CD4-positive, CD25-positive, alpha-beta regulatory T cell (primary cell): ENCODE measurements around the gene PXT1. TPM values are rescaled to one million over a fixed set of nuclear protein-coding genes. Genes with fewer than 3 reads are reported as not detected.

ENCODE experiments used
- ATAC-seq, 2 donors: fragments of 150-1000 bp; cut with Tn5 transposase; one replicate each; pipeline ENCODE4 v1.10.0; 2021; ENCODE audit warnings: low read depth in 2 of 2, moderate number of reproducible peaks in 2 of 2, moderate library complexity in 1 of 2
- DNase-seq, 3 donors: peaks; one replicate each; pipeline versions ENCODE4 v3.0.0 to v3.0.0-alpha.2; 2012 to 2022; ENCODE audit warnings: mixed read lengths in 1 of 3
- H3K27ac ChIP-seq: one replicate; pipeline ENCODE4 v1.7.0; 2013; ENCODE audit warnings: mild to moderate bottlenecking, low read length; ENCODE audit not compliant: insufficient read depth, poor library complexity, severe bottlenecking
- H3K27me3 ChIP-seq: one replicate; pipeline ENCODE4 v1.7.0; 2013; ENCODE audit warnings: low read length; ENCODE audit not compliant: control insufficient read depth, insufficient read depth
- H3K36me3 ChIP-seq: one replicate; pipeline ENCODE4 v1.7.0; 2013; ENCODE audit warnings: mild to moderate bottlenecking, low read length, moderate library complexity; ENCODE audit not compliant: control insufficient read depth, insufficient read depth
- H3K4me1 ChIP-seq: 2 replicates; pipeline ENCODE4 v1.7.0; 2013; ENCODE audit warnings: mild to moderate bottlenecking, low read length; ENCODE audit not compliant: insufficient read depth, control insufficient read depth, poor library complexity, severe bottlenecking
- H3K4me3 ChIP-seq: one replicate; pipeline ENCODE4 v1.7.0; 2013; ENCODE audit warnings: low read depth, mild to moderate bottlenecking, low read length, moderate library complexity
- H3K9me3 ChIP-seq, 2 experiments: 1 replicate in 1 of 2; 2 replicates in 1 of 2; pipeline ENCODE4 v1.7.0; 2013; ENCODE audit warnings: low read length in 2 of 2, mild to moderate bottlenecking in 1 of 2, moderate library complexity in 1 of 2; ENCODE audit not compliant: control insufficient read depth in 2 of 2
- H3K27ac Mint-ChIP-seq, 3 donors: one replicate each; pipeline ENCODE4 v1.8.0; 2020 to 2022; ENCODE audit warnings: mild to moderate bottlenecking in 3 of 3, mixed read lengths in 3 of 3, moderate library complexity in 2 of 3
- H3K27me3 Mint-ChIP-seq: one replicate; pipeline ENCODE4 v1.8.0; 2022; ENCODE audit warnings: mild to moderate bottlenecking, mixed read lengths
- H3K36me3 Mint-ChIP-seq: one replicate; pipeline ENCODE4 v1.8.0; 2020; ENCODE audit warnings: mixed read lengths
- H3K4me1 Mint-ChIP-seq, 4 donors: one replicate each; pipeline ENCODE4 v1.8.0; 2020 to 2022; ENCODE audit warnings: mixed read lengths in 4 of 4, mild to moderate bottlenecking in 1 of 4
- H3K4me3 Mint-ChIP-seq, 4 donors: one replicate each; pipeline ENCODE4 v1.8.0; 2020 to 2022; ENCODE audit warnings: mild to moderate bottlenecking in 4 of 4, mixed read lengths in 4 of 4, moderate library complexity in 3 of 4
- H3K9me3 Mint-ChIP-seq, 7 donors: one replicate each; pipeline ENCODE4 v1.8.0; 2020 to 2022; ENCODE audit warnings: mixed read lengths in 7 of 7, mild to moderate bottlenecking in 3 of 7, moderate library complexity in 2 of 7
- polyA plus RNA-seq, 4 donors: library from polyadenylated mRNA; unstranded; fragments of 300-500 nt; fragmentation: Illumina TruSeq; gene quantifications; one replicate each; pipeline ENCODE4 v1.2.3, GENCODE V29; 2021
- total RNA-seq: library from RNA; stranded (reverse); gene quantifications from one replicate; pipeline ENCODE4 v1.2.3, GENCODE V29; 2022

PXT1 gene
- total RNA-seq (0.37 TPM), polyA plus RNA-seq (under 1 TPM in 2 of 4 donors, not detected in 2; 0.08 to 0.09 TPM)

GRCh38 chr6:36442671-36443470 lies at the start of gene PXT1, which contains the start of gene KCTD20:
Gene PXT1, minus strand, starts transcription at chr6:36442854. Its CDS starts 16,772 bp downstream, at chr6:36426082.
Gene KCTD20, plus strand, starts transcription at chr6:36443000. Its CDS starts 27,098 bp downstream, at chr6:36470098.
- Mint-ChIP-seq H3K9me3 (peaks cover 0 to 4% (median 0%) of the 10 kb centered on the region in 7 donors), H3K36me3 (no peaks in the 10 kb centered on the region), H3K27me3 (no peaks in the 10 kb centered on the region), H3K27ac (peak within 1 kb of the TSS; percentile 96 to 98 (median 98)), H3K4me3 (peak within 1 kb of the TSS; percentile 92 to 99 (median 97)), H3K4me1 (peaks cover 28 to 63% (median 45%) of the 10 kb centered on the region in 4 donors)
- Histone ChIP-seq H3K36me3 (no peaks in the 10 kb centered on the region), H3K4me3 (peak within 1 kb of the TSS; percentile 89), H3K27me3 (no peaks in the 10 kb centered on the region), H3K9me3 (no peaks in the 10 kb centered on the region), H3K4me1 (peaks cover 51% of the 10 kb centered on the region), H3K27ac (peak within 1 kb of the TSS; percentile 86)
- DNase-seq (peak; percentile 75 to 92 (median 83)), ATAC-seq (peak; percentile 88)

- ATAC-seq (no peak), DNase-seq (no peak)
- Histone ChIP-seq H3K4me3 (no peak overlapping the region), H3K27me3 (no peaks in the 10 kb centered on the region), H3K9me3 (no peaks in the 10 kb centered on the region), H3K27ac (no peak overlapping the region), H3K4me1 (peaks cover 13% of the 10 kb centered on the region), H3K36me3 (peaks cover 71% of the 10 kb centered on the region)
- no peak overlapping the region for H3K4me3 Mint-ChIP-seq
- H3K27ac Mint-ChIP-seq, result peak overlapping the region; percentile 41 to 92 (median 63)
- H3K9me3 Mint-ChIP-seq, result no peaks in the 10 kb centered on the region
- peaks cover 7 to 43% (median 29%) of the 10 kb centered on the region in 4 donors for H3K4me1 Mint-ChIP-seq
- peaks cover 66% of the 10 kb centered on the region for H3K36me3 Mint-ChIP-seq
- no peaks in the 10 kb centered on the region for H3K27me3 Mint-ChIP-seq
These were observed 49.4 kb upstream of the PXT1 start for GRCh38 chr6:36492092-36492491.

- DNase-seq, result no peak
- ATAC-seq, result no peak
- no peak overlapping the region for H3K4me3 Mint-ChIP-seq
- peaks cover 13% of the 10 kb centered on the region for H3K4me1 ChIP-seq
- H3K4me3 ChIP-seq, result no peak overlapping the region
- H3K36me3 ChIP-seq, result peaks cover 70% of the 10 kb centered on the region
- H3K4me1 Mint-ChIP-seq, result peaks cover 7 to 45% (median 29%) of the 10 kb centered on the region in 4 donors
- no peaks in the 10 kb centered on the region for H3K27me3 Mint-ChIP-seq
- no peaks in the 10 kb centered on the region for H3K27me3 ChIP-seq
- H3K36me3 Mint-ChIP-seq, result peaks cover 65% of the 10 kb centered on the region
- H3K9me3 Mint-ChIP-seq, result no peaks in the 10 kb centered on the region
- no peaks in the 10 kb centered on the region for H3K9me3 ChIP-seq
- no peak overlapping the region for H3K27ac ChIP-seq
- H3K27ac Mint-ChIP-seq, result peak overlapping the region in 1 of 3 donors; percentile 63
These were observed 48.8 kb upstream of the PXT1 start for GRCh38 chr6:36491378-36491965.

- H3K27me3 Mint-ChIP-seq, result no peaks in the 10 kb centered on the region
- no peak for DNase-seq
- no peak overlapping the region for H3K27ac ChIP-seq
- peaks cover 8% of the 10 kb centered on the region for H3K4me1 ChIP-seq
- no peak for ATAC-seq
- no peaks in the 10 kb centered on the region for H3K9me3 Mint-ChIP-seq
- H3K4me3 Mint-ChIP-seq, result no peak overlapping the region
- H3K4me3 ChIP-seq, result no peak overlapping the region
- H3K36me3 Mint-ChIP-seq, result peaks cover 63% of the 10 kb centered on the region
- H3K27ac Mint-ChIP-seq, result no peak overlapping the region
- H3K27me3 ChIP-seq, result no peaks in the 10 kb centered on the region
- H3K4me1 Mint-ChIP-seq, result peaks cover 11 to 40% (median 26%) of the 10 kb centered on the region in 4 donors
- H3K9me3 ChIP-seq, result no peaks in the 10 kb centered on the region
- H3K36me3 ChIP-seq, result peaks cover 69% of the 10 kb centered on the region
These were observed 46.8 kb upstream of the PXT1 start for GRCh38 chr6:36489426-36489825.

- H3K4me3 Mint-ChIP-seq, result no peak overlapping the region
- H3K4me1 Mint-ChIP-seq, result peaks cover 12 to 30% (median 17%) of the 10 kb centered on the region in 4 donors
- no peaks in the 10 kb centered on the region for H3K27me3 ChIP-seq
- H3K9me3 Mint-ChIP-seq, result no peaks in the 10 kb centered on the region
- no peaks in the 10 kb centered on the region for H3K4me1 ChIP-seq
- no peaks in the 10 kb centered on the region for H3K27me3 Mint-ChIP-seq
- H3K36me3 Mint-ChIP-seq, result peaks cover 57% of the 10 kb centered on the region
- H3K27ac Mint-ChIP-seq, result peak overlapping the region in 2 of 3 donors; percentile 58 to 69
- H3K9me3 ChIP-seq, result no peaks in the 10 kb centered on the region
- H3K4me3 ChIP-seq, result no peak overlapping the region
- ATAC-seq (no peak), DNase-seq (no peak)
- peaks cover 58% of the 10 kb centered on the region for H3K36me3 ChIP-seq
- H3K27ac ChIP-seq, result no peak overlapping the region
These were observed 45.6 kb upstream of the PXT1 start for GRCh38 chr6:36488221-36488620.

GRCh38 chr6:36487698-36488097 lies 45.0 kb upstream of the PXT1 start:
- Histone ChIP-seq H3K9me3 (no peaks in the 10 kb centered on the region), H3K36me3 (peaks cover 56% of the 10 kb centered on the region), H3K4me3 (no peak overlapping the region), H3K27ac (no peak overlapping the region), H3K4me1 (no peaks in the 10 kb centered on the region), H3K27me3 (no peaks in the 10 kb centered on the region)
- Mint-ChIP-seq H3K27ac (peak overlapping the region in 2 of 3 donors; percentile 38 to 58), H3K9me3 (no peaks in the 10 kb centered on the region), H3K36me3 (peaks cover 57% of the 10 kb centered on the region), H3K27me3 (no peaks in the 10 kb centered on the region), H3K4me3 (no peak overlapping the region), H3K4me1 (peaks cover 10 to 29% (median 17%) of the 10 kb centered on the region in 4 donors)
- DNase-seq, result no peak
- no peak for ATAC-seq

- Mint-ChIP-seq H3K4me3 (no peak overlapping the region), H3K4me1 (peaks cover 2 to 23% (median 17%) of the 10 kb centered on the region in 4 donors), H3K27ac (peak overlapping the region in 1 of 3 donors; percentile 59), H3K27me3 (no peaks in the 10 kb centered on the region), H3K9me3 (no peaks in the 10 kb centered on the region), H3K36me3 (peaks cover 55% of the 10 kb centered on the region)
- H3K4me3 ChIP-seq, result no peak overlapping the region
- no peaks in the 10 kb centered on the region for H3K27me3 ChIP-seq
- H3K9me3 ChIP-seq, result no peaks in the 10 kb centered on the region
- peaks cover 60% of the 10 kb centered on the region for H3K36me3 ChIP-seq
- H3K27ac ChIP-seq, result no peak overlapping the region
- ATAC-seq (no peak), DNase-seq (no peak)
- no peaks in the 10 kb centered on the region for H3K4me1 ChIP-seq
These were observed 42.1 kb upstream of the PXT1 start for GRCh38 chr6:36484736-36485135.
